GM19043 (cell line): Measurements from ENCODE around the gene KIF26B.
"Not testable (repeated sequence)": the region's sequence is repeated elsewhere in the genome, so short reads cannot be mapped to it uniquely, and the experiment has no call there.

Source experiments
- ATAC-seq: cut with Tn5 transposase; IDR thresholded peaks from one replicate; pipeline ENCODE4 v1.9.1; 2021; ENCODE audit warnings: low read depth; ENCODE audit not compliant: unreplicated experiment

The KIF26B gene

DNA sequence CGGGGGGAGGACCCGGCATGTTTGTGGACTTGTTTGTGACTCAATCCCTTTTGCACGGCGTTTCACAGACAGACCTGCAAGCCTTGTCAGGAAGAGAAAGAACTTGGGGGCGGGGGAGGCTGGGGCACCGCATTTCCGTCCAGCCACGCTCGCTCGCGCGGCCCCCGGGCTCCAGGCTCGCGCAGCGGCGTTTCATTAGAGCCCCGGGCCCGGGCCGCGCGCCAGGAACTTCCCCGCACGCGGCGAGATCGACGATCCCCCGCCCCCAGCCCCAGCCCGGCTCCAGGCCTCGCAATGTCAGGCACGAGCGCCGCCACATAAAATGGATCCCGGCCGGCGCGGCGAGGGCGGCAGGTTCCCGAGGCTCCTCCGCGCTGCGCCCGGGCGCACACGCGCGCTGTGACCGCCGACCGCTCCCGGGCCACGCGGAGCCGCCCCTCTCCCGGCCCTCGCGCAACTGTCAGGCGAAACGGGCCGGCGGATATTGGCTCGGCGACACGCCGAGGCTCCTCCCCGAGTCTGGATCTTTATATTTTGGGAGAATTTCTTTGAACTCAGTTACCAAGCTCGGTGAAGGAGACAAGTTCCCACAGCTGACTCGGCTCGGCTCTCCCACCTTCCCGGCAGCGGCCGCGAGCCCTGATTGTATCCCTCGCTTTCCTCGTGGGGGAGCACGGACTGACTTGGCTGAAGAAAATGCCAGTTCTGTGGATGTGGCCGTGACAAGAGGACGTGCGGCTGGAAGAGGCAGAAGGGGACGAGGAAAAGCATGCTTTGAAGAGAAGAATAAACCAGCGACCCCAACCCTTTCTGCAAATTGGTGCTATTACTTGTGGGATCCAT is at the start of gene KIF26B:
KIF26B (plus strand) TSS at position 557 of the 843 bp plus-strand sequence. CDS start 440 bp downstream, outside the sequence.
- ATAC-seq, result no peak

DNA sequence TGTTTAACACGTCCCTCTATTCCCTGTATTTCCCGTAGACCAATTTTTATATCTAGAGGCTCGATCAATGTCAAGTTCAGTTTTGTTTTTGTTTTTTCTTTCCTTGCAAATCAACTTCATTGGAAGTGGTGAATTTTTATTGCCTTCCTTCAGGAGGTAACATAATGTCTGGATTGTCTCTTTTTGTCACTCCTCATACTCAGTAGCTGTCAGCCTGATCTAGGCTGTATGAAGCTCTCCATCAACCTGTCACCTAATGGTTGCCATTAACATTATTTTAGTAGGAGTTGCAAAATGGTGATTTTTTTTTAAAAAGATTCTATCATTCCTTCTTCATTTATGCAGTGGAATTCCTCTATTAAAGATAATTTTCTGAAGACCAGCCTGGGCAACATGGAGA is 49.7 kb upstream of the KIF26B start:
- ATAC-seq, result no peak

DNA sequence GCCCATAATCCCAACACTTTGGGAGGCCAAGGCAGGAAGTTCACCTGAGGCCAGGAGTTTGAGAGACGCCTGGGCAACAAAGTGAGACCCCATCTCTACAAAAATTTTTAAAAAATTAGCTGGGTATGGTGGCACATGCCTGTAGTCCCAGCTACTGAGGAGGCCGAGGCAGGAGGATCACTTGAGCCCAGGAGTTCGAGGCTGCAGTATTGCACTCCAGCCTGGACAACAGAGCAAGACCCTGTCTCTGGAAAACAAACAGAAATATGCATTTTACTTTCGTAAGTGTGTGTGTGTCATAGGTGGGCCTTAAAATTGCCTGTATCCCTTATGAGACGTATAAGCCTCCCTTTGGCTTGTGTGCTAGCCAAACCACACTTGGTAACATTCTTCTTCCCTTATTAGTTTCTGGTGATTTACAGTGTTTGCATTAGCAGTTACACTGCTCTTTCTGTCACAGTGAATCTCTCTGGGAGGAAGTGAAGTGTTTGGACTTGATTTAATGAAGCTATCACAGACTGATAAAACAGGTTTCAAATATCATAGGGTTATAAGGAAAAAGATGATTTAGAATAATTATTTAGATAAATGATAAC is 48.9 kb upstream of the KIF26B start:
- no peak for ATAC-seq

GRCh38 chr1:245107776-245108114 is 47.0 kb upstream of the KIF26B start:
- ATAC-seq, result no peak

DNA sequence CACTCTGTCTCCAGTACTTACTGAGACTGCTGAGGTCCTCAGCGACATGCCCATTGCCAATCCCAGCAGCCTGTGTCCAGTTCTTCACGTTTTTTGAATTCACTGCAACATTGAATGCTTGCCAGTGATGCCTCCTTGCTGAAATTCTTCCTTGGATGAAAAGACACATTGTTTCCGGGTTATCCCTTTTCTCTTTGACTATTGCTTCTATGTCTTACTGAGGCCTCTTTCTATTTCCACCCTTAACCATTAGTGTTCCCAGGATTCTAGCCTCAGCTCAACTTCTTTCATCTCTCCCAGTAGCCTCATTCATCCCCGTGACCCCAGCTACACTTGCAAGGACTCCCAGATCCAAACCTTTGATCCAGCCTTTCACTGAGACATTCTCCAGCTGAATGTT is 46.5 kb upstream of the KIF26B start:
- ATAC-seq, result no peak

DNA sequence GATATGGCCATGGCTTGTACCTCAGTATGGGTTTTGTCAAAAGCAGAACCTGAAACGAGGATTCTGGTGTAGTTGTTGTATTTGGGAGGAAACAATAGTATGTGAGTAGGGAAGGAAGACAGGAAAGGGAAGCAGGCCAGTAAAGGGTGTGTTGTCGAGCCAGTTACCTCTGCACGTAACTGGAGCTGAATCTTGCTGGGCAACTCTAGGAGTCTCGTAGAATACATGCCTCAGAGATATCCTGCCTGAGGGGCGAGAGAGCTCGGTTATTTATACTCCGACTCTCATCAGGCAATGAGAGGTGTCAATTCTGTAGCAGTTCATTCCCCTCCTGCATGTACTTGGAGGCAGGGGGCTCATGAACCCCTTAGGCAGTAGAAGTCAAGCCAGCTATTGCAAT is 45.9 kb upstream of the KIF26B start:
- ATAC-seq, result no peak

- ATAC-seq, result no peak
Observed at GRCh38 chr1:245110406-245110805, 44.4 kb upstream of the KIF26B start.

DNA sequence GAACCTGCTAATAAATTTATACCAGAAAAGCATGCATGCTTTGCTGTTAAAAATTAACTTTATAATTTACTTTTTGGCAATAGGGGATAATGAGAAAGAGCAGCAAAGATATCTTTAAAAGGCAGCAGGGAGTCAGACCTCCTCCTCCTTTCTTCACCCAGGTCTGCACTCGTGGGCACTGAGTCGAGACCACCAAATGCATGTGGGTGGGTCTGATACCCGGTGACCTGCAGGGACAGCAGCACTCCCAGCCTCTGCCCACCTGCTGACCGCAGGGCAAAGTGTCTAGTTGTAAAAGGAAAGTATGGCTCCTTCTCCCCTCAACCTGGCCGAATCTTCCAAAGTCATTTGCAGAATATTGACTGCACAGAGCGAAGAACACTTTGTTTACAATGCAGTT is 43.7 kb upstream of the KIF26B start:
- no peak for ATAC-seq

DNA sequence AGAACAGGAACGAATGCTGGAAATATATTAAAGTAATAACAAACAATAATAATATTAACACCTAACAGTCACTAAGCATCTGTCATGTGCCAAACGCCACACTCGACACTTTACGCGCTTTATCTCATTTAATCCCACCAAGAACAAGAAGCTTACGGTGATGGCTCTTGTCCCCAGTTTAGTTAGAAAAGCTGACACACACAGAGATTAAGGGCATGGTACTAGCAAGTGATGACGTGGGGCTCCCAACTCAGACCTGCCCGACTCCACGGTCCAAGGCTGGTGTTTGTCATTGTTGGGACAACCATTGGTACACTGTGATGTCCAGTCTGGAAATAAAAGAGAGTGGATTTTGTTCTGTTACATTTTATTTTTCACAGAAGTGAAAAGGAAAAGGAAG is 41.1 kb upstream of the KIF26B start:
- no peak for ATAC-seq

GRCh38 chr1:245116131-245116530 is 38.7 kb upstream of the KIF26B start:
- no peak for ATAC-seq

DNA sequence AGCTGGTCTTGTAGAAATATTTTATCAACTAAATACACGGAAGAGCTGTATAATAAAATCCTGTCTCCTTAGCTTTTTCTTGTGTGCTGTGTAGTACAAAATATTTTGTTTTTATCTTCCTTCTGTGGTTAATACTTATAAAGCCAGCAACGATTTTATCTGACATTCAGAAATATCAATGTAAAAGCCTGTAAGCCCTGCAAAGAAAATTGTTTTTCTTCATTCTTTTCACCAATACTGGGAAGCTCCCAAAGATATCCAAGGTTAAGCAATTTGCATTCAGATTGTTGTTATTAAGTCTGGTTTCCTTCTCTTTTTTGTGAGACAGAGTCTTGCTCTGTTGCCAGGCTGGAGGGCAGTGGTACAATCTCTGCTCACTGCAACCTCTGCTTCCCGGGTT is 38.0 kb upstream of the KIF26B start:
- ATAC-seq, result no peak

- ATAC-seq, result no peak
Observed at GRCh38 chr1:245118066-245118465, 36.7 kb upstream of the KIF26B start.

- ATAC-seq, result no peak
Observed at GRCh38 chr1:245118806-245119205, 36.0 kb upstream of the KIF26B start.

GRCh38 chr1:245121523-245121922 is 33.3 kb upstream of the KIF26B start:
- no peak for ATAC-seq

GRCh38 chr1:245124241-245124640 is 30.5 kb upstream of the KIF26B start:
- no peak for ATAC-seq

DNA sequence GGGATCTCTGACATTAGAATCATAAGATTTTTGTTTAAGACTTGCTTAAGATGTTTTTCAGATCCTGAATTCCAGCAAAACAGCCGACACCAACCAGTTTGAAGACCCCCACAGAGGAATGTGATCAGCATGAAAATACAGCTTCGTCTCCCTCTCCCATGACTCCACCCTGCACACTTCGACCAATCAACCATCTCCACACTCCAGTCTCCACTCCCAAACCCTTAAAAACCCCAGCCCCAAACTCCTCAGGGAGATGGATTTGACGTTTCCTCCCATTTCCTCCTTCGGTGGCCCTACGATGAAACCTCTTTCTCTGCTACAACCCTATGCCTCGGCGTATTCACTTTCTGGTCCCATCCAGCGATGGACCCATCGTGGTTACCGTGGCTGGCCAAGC is 30.1 kb upstream of the KIF26B start:
- no peak for ATAC-seq

DNA sequence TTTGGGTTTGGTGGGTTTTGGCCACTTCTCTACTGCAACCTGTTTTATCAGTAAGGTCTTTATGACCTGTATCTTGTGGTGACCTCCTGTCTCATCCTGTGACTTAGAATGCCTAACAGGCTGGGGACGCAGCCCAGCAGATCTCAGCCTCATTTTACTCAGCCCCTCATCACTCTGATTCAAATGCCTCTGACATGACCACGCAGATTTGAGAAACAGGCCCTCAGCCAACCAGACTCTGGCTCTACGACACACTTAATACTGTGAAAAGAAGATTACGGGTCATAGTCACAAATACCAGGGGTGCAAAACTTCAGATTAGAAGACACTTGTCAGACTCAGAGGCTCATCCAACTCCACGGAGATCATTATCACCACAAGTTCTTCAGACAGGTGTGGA is 28.3 kb upstream of the KIF26B start:
- ATAC-seq, result no peak

DNA sequence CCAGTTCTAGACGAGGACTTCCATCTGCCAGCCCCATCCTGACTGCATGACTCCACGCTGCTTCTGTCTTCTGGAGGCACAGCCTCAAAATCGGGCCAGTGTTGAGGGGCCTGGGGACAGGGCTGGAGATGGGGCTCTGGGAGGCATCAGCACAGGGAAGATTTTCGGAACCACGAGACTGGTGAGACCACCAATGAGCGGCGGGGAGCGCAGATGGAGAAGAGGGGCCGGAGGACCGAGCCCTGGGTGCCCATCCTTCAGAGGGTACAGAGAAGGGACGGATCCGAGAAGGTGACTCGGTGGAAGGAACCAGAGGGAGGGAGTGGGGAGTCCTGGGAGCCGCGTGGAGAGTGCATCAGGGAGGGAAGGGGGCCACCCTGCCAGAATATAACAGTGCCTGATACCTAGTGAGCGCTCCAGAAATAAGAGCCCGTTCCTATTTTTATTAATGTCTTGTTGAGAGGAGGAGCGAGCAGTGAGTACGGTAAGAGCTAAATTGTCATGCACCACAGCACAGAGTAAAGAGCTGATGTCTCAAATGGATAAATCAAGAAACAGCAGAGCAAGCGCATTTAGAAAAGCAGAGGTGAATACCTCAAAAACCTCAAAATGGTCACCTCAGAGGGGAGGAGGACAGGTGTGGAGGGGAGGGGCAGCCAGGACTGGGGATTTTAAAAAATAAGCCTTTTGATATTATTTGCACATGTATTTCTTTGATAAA is 26.2 kb upstream of the KIF26B start:
- ATAC-seq, result no peak

DNA sequence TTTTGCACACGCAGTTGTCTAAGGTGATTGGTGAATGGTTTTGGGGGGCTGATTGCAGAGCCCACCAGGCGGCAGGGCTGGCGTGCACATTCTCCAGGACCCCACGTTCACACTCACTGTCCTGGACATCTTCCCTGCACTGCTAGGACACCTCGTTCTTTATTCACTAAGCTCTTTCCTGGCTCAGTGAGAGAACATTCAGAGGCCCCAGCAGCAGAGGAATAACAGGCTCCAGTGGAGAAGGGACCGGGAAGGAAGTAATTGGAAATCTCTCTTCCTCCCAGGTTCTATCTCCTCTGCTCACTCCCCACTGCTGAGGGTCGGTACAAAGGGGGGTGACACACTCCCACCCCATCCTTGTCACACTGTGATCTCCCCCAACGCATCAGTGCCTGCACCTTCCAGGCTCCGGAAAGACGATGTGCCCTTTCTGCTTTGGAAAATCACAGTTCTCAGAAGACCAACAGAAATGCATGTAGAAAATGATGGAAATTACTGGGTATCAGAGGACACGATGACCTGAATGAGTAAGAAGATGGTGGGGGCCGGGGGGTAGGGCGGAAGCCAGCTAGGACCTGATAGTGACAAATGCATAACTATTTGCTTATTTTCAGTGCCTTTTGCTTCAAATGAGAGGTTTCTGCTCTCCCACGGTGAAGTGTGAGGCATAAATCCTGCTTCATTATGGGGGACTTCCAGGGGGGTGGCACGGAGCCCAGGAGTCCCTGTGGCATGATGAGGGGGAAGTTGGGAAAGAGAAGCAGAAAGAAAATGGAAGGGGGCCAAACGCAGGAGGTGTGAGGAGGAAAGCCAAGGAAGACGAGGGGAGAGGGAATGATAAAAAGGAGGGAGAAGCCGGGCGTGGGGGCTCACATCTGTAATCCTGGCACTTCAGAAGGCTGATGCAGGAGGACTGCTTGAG is 25.2 kb upstream of the KIF26B start:
- ATAC-seq, result no peak

GRCh38 chr1:245130281-245131025 is 24.3 kb upstream of the KIF26B start:
- ATAC-seq, result not testable (repeated sequence)
